Type B pancreatic cell (in vitro differentiated cells): Measurements from ENCODE around the gene TCP11L2. TPM values are rescaled to one million over a fixed set of nuclear protein-coding genes. Genes with fewer than 3 reads are reported as not detected.

Experiments used
- DNase-seq: peaks from one replicate; pipeline ENCODE4 v3.0.0; 2021; ENCODE audit warnings: mixed read lengths; ENCODE audit not compliant: unreplicated experiment; ENCODE audit errors: extremely low spot score
- H3K27ac Mint-ChIP-seq: 2 replicates; pipeline ENCODE4 v1.8.0; 2021; ENCODE audit warnings: mild to moderate bottlenecking, mixed read lengths
- H3K27me3 Mint-ChIP-seq: 2 replicates; pipeline ENCODE4 v1.8.0; 2021; ENCODE audit warnings: mixed read lengths
- H3K36me3 Mint-ChIP-seq: 2 replicates; pipeline ENCODE4 v1.8.0; 2021; ENCODE audit warnings: mixed read lengths
- H3K4me1 Mint-ChIP-seq: one replicate; pipeline ENCODE4 v1.8.0; 2021; ENCODE audit warnings: mixed read lengths; ENCODE audit not compliant: unreplicated experiment
- H3K4me3 Mint-ChIP-seq: 2 replicates; pipeline ENCODE4 v1.8.0; 2021; ENCODE audit warnings: mild to moderate bottlenecking, mixed read lengths
- H3K9me3 Mint-ChIP-seq: 2 replicates; pipeline ENCODE4 v1.8.0; 2021; ENCODE audit warnings: mixed read lengths
- total RNA-seq: library from RNA; stranded (reverse); gene quantifications from 2 replicates; pipeline ENCODE4 v1.2.1, GENCODE V29; 2021; ENCODE audit warnings: low replicate concordance
- TF ChIP-seq, protein P1 (sequence below): fragments of 200-600 bp; sonication (generic); conservative IDR thresholded peaks from 2 replicates; pipeline ENCODE4 v1.5.0; 2021; ENCODE audit warnings: antibody characterized with exemption, mild to moderate bottlenecking

TCP11L2 gene
- total RNA-seq, 1 donor from 2014 or later: 21.8 TPM

DNA sequence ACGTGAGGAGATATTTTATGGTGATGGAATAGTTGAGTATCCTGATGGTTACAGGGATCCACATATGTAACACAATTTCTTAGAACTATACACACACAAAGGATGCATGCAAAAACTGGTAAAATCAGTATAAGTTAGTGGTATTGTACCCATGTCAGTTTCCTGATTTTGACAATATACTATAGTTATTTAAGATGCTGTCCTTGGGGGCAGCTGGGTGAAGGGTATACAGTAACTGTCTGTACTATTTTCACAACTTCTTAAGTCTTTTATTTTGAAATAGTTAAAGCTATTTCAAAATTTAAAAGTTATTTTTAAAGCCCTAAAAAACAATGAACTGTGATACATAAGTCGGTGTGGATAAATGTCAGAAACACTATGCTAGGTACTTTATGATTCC, 30.5 kb downstream of the TCP11L2 start:
- TF ChIP-seq, protein P1, sequence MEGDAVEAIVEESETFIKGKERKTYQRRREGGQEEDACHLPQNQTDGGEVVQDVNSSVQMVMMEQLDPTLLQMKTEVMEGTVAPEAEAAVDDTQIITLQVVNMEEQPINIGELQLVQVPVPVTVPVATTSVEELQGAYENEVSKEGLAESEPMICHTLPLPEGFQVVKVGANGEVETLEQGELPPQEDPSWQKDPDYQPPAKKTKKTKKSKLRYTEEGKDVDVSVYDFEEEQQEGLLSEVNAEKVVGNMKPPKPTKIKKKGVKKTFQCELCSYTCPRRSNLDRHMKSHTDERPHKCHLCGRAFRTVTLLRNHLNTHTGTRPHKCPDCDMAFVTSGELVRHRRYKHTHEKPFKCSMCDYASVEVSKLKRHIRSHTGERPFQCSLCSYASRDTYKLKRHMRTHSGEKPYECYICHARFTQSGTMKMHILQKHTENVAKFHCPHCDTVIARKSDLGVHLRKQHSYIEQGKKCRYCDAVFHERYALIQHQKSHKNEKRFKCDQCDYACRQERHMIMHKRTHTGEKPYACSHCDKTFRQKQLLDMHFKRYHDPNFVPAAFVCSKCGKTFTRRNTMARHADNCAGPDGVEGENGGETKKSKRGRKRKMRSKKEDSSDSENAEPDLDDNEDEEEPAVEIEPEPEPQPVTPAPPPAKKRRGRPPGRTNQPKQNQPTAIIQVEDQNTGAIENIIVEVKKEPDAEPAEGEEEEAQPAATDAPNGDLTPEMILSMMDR: no peak
- Mint-ChIP-seq H3K27ac (no peak overlapping the region), H3K27me3 (no peaks in the 10 kb centered on the region), H3K36me3 (peaks cover 9% of the 10 kb centered on the region), H3K9me3 (no peaks in the 10 kb centered on the region), H3K4me1 (peaks cover 23% of the 10 kb centered on the region), H3K4me3 (no peak overlapping the region)
- DNase-seq: no peak

DNA sequence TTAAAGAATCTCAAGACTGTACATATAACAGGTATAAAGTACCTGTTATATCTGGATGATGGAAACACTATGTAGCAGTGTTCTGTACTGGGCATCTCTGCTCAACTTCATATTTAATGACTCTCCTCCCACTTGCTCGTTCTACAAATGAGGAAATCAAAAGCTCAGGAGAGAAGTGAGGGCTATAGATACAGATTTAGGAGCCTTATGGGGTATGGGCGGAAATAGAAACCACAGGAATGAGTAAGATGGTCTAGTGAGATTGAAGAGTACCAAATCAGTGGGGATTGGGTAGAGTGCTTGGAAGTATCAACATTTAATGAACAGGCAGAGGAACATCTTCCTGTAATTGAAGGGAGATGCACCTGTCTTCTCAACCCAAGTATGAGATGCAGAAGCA, 31.2 kb downstream of the TCP11L2 start:
- peaks cover 19% of the 10 kb centered on the region for H3K4me1 Mint-ChIP-seq
- H3K36me3 Mint-ChIP-seq: peaks cover 9% of the 10 kb centered on the region
- TF ChIP-seq, protein P1: no peak
- H3K27ac Mint-ChIP-seq: peak overlapping the region; percentile 20
- no peak overlapping the region for H3K4me3 Mint-ChIP-seq
- H3K9me3 Mint-ChIP-seq: no peaks in the 10 kb centered on the region
- H3K27me3 Mint-ChIP-seq: no peaks in the 10 kb centered on the region
- no peak for DNase-seq

DNA sequence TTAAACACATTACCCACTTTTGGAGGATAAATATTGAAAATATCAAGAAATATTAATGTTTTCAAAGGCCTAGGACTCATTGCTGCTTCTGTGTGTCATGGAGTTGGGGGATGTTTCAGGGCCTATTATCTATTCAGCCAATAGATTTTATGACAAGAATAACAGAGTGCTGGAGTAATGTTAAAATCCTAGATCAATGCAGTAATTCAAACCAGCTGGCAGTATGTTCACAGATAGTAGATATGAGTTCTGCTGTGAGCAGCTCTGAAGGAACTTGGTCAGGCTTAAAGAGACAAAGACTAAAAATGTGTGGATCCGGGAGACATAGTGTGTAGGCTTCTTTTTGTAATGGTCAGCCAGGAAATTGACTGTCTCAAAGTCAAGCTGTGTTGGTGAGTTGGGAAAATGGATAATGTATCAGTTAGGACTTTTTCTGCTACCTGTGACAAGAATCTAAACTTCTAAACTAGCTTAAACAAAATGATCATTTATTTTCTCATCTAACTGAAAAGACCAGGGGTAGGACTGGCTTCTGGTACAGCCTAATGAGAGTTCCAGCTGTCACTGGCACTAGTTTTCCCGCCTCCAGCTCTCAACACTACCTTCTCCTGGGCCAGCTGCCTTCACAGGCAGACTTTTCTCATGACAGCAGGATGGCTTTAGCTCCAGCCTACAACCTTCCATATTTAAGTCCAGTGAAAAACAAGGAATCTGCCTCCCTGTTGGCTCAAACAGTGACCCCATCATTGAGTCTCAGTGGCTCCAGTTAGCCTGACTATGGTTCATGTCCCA, 38.7 kb downstream of the TCP11L2 start:
- H3K9me3 Mint-ChIP-seq: no peaks in the 10 kb centered on the region
- peaks cover 18% of the 10 kb centered on the region for H3K4me1 Mint-ChIP-seq
- no peak for DNase-seq
- H3K36me3 Mint-ChIP-seq: peaks cover 19% of the 10 kb centered on the region
- TF ChIP-seq, protein P1: no peak
- H3K27me3 Mint-ChIP-seq: no peaks in the 10 kb centered on the region
- no peak overlapping the region for H3K27ac Mint-ChIP-seq
- no peak overlapping the region for H3K4me3 Mint-ChIP-seq

DNA sequence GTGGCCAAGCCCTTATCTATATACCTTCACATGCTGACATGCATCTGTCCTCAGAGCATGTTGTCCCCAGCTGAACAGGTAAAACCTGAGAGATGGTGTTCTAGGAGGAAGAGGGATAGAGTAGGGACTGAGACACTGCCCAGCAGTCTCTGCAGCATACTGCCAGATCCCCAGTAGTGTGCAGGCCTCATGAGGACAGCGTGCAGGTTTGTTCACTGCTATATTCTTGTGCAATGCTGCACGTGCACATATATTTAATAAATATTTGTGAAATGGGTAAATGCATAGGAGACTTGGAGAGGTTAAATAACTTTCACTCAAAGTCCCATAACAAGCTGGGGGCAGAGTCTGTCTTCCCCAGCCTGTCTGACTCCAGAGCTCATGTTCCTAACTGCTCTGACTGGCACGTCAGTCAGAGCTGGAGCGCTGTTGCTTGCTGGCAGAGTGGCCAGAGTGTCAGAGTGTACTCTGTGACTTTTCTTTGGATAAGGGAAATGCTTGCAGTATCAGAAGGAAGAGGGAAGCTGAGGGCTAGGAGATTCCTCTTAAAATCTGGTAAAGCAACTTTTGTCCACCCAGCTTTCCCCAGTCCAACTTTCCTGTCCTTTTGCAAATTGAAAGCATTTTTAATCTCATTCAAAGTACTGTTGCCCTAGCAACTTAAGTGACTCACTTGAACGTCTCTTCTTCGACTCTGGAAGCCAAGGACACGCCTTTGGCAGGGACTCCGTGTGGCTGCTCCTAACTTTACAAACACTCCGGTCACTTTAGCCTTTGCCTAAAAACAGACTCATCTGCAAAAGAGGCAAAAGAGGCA, 40.1 kb downstream of the TCP11L2 start:
- Mint-ChIP-seq H3K27me3 (no peaks in the 10 kb centered on the region), H3K4me1 (peaks cover 14% of the 10 kb centered on the region), H3K27ac (peak overlapping the region; percentile 61), H3K4me3 (peak overlapping the region; percentile 57), H3K9me3 (no peaks in the 10 kb centered on the region), H3K36me3 (peaks cover 15% of the 10 kb centered on the region)
- TF ChIP-seq, protein P1: no peak
- no peak for DNase-seq

DNA sequence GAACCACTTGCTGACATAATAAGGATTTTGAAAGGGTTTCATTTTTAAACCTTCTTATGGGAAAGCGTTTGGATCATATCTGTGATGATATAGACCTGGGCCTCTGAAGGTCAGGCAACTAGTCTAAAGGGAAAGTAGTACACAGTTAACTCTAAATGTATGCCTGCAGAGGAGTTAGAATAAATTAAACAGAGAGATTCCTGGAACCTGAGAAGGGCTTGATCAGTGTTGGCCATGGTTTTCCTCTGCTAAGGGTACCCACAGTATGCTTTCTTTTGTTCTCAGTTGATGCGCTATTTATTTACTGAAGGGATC, 40.6 kb downstream of the TCP11L2 start:
- no peaks in the 10 kb centered on the region for H3K9me3 Mint-ChIP-seq
- TF ChIP-seq, protein P1: no peak
- peak overlapping the region; percentile 57 for H3K4me3 Mint-ChIP-seq
- DNase-seq: no peak
- H3K36me3 Mint-ChIP-seq: peaks cover 15% of the 10 kb centered on the region
- peaks cover 14% of the 10 kb centered on the region for H3K4me1 Mint-ChIP-seq
- no peaks in the 10 kb centered on the region for H3K27me3 Mint-ChIP-seq
- H3K27ac Mint-ChIP-seq: peak overlapping the region; percentile 61
